NCI-H2227 (cell line): ENCODE measurements around the gene MAN1C1.
"Not testable (repeated sequence)": the region's sequence is repeated elsewhere in the genome, so short reads cannot be mapped to it uniquely, and the experiment has no call there.

Experiments used
- DNase-seq: peaks from one replicate; lab custom pipeline; 2025; ENCODE audit not compliant: unreplicated experiment; lab: John Stamatoyannopoulos, UW

The MAN1C1 gene

DNA sequence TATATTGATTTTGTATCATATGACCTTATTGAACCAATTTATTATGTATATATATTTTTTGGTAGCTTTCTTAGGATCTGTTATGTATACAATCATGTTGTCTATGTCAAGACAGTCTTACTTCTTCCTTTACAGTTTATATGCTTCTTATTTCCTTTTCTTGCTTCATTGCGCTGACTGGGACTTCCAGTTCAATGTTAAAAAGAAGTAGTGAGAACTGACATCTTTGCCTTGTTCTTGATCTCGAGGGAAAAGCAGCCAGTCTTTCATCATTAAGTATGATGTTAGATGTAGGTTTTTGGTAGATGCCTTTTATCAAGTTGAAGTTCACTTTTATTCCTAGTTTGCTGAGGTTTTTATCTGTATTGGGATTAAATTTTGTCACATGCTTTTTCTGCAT is 17.5 kb downstream of the MAN1C1 start:
- DNase-seq: no peak

DNA sequence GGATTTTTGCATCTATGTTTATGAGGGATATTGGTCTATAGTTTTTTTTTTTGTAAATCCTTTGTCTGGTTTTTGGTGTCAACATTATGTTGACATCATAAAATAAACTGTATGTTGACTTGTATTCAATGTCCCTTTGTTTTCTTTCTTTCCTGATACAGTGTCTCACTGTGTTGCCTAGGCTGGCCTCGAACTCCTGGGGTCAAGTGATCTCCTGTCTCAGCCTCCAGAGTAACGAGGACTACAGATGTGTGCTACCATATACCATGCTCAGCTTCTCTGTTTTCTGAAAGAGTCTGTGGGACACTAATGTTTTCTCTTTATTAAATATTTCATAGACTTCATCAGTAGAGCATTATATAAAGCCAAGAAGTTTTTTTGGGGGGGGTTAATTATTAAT is 18.3 kb downstream of the MAN1C1 start:
- no peak for DNase-seq

DNA sequence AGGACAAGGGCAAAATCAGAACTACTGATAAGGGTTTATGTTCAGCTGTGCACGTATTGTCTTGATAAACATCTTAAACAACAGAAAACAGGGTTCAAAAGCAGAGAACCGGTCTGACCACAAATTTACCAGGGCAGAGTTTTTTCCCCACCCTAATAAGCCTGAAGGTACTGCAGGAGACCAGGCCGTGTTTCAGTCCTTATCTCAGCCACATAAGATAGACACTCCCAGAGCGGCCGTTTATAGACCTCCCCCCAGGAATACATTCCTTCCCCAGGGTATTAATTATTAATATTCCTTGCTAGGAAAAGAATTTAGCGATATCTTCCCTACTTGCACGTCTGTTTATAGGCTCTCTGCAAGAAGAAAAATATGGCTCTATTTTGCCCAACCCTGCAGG is 19.6 kb downstream of the MAN1C1 start:
- DNase-seq: not testable (repeated sequence)

DNA sequence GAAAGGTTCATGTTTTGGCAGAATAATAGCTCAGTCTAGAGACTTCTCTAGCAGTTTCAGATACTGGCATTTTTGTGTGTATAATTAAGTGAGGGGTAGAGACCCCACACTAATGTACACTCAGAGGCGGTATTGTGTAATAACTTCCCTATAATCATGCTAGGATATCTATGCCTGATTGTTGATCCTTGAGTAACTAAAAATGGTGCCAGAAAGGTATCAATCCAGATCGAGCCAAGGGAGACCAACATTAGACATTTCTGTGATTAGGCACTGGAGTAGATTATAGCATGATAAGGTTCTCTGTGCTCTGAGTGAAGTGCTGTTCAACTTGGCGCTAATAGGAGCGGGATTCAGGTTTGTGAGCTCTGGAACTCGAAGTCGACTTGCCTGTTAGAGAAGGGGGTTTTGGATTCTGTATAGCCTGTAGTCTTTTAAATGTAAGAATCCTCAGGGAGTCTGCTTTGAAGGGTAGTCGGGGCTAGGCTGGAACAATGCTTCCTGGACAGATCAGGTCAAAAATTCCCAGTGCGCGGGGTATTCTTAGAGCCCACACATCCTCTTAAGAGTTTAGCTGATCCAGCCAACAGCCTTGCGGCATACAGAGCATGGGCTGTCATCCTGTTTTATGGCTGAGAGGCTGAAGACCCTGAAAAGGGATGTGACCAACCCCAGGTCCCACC is 24.2 kb downstream of the MAN1C1 start:
- no peak for DNase-seq

DNA sequence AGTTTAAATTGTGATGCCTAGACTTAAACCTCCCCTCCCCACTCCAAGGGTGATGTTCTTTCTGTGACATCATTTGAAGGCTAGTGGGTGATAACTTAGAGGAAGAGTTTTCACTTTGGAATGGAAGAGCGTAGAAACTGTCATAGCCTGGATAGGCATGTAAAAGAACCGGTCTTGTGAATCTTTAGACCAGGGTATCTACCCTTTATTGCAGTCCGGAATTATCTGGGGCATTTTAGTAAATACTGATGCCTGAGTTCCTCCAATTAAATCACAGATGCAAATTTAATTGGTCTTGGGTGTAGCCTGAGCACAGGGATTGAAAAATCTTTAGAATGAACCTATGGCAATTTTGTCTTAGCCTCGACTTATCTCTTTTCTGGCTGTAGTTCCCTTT is 24.7 kb downstream of the MAN1C1 start:
- DNase-seq: no peak

DNA sequence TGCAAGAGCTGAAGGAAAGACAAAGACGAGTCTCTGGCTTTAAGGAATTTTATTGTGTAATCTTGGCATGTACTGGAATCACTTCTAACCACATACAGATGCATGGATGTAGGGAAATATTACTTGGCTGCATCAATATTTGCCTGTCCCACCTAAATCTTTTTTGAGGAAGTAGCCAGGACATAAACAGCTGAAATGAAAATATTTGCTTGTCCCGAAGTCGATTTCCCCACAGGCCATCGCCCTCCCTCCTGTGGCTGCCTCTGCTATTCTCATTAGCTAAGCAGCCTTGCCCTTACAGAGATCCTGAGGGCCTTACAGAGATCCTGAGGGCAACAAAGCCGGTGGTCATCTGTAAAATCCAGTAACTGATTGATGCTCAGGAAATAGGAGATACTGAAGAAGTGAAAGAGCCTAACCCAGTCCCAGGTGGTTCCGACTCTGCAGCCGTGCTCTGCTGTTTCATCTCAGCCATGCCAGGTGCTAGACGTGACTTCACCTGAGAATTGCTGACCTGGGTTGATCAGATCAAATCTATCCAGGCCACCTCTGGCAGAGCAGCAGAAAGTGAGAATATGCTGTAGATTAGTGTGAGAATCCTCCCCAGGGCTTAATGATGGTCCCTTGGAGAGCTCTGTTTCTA is 25.5 kb downstream of the MAN1C1 start:
- no peak for DNase-seq

DNA sequence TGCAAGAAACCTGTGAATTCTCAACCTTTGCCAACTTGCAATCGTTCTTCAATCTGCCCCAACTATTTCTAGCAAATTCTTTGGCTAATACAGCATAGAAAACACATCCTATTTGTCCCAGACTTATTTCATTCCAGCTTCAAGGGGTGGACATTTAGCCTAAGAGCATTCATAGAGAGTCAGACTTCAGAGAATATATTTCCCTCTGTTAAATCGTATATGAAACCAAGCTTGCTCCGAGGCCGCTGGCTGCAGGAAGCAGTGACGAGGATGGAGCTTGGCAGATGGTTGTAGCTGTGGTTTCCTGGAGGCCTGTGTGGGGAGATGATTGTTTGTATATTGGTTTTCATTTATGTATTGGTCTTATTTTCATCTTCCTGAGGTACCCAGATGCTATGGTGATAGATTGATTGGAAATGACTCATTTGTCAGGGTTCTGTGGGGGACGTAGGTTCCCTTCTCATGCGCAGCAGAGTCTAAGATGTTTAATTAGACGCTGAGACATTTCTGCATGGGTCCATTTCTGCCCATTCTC is 26.1 kb downstream of the MAN1C1 start:
- no peak for DNase-seq

DNA sequence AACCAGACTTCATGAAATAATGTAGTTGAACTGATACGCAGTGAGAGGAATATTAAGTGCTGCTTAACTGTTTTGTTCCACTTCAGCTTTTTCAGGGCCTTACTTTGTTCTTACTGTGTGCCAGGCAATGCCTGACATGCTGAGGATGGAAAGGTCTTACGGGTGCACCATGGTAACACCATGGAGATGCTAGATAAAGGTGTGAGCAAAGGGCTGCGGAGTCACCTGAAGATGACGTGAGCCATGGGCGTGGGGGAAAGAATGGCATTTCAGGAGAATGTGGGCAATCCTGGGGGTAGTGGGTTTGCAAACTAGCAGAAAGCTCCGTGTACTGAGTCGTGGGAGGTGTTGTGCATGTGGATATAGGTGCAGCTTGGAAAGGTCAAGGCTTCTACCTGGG is 27.3 kb downstream of the MAN1C1 start:
- DNase-seq: no peak

DNA sequence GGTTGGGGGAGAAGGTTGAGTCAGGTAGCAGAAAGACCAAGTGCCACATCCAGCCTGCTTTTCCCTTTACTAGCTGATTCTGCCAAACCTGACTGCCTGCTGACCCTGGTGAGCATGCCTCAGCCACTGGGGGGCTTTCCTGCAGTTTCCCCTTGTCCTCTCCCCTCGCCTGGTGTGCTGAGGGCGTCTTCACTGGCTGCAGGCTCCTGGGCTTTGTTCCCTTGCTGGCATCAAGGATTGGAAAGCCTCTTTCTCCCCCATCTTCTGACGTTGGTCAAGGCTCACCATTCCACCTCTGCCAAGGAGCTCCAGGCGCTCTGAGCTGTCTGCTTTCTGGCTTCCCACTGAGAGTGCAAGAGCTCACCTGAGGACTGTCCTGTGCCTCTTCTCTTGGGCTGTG is 28.4 kb downstream of the MAN1C1 start:
- no peak for DNase-seq

DNA sequence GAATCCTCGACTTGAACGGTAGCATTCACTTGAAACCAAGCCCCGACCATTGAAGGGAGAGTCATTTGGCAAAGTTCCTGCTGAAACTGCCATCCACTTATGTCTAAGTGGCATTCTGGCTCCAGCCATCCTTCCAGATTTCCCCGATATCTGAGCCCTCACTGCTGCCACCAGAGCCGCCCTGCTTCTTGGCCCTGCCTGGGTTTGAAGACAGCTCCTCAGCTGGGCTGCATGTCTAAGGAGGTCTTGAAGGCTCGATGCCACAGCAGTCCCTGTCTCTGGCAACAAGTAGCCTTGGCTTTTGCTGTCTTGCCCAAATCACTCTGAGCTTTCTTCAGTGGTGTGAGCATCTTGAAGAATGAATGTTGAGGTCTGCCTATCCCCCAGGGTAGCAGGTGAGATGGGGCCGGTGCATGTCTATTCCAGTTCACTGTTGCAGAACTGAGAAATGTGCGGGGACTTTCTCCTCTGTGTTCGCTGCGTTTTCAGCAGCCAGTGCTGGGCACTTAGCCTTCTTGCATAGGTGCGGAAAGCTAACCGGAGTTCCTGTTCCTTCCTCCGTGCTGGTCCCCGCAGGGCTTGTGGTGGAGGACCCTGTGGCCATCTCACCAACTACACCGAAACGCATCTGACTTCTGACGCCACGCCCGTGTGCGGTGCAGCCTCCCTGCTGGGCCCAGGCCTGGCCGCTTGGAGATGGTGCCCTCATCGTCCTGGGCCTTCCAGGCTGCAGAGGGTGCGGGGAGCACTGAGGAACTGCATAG is 29.2 kb downstream of the MAN1C1 start:
- DNase-seq: no peak

DNA sequence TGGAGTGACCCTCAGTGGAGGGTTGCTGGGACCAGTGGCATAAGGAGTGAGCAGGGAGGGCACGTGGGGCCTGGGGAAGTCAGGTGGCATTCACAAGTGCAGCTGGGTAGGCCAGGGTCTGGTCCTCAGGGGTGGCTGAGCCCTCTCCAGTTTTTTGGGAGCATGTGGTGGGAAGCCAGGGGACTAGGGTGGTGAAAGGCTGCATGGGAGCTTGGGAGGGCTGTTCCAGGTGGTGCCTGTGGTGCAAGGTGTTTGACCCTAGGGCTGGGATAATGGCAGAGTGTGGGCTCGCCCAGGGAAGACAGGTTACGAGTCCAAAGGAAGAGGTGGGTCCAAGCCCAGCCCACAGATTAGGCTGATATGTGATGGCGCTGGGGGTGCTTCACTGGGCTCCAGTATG is 30.5 kb downstream of the MAN1C1 start:
- no peak for DNase-seq

DNA sequence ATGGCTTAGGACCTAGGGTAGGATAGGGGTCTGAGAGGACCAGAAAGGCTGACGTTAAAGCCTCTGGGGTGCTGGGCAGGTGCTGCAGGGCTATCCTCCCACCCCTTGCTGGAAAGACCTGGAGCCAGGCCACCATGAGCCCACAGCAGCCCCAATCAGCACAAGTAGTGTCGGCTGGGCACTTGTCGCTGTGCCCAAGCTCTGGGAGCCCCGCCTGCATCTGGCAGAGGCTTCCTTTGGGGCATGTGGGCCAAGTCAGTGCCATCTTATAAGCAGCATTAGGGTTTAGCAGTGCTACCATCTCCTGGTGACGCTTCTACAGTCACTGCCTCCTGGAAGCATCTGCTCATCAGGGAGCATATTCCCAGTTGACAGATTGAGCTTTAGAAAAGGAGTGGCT is 31.3 kb downstream of the MAN1C1 start:
- DNase-seq: no peak

DNA sequence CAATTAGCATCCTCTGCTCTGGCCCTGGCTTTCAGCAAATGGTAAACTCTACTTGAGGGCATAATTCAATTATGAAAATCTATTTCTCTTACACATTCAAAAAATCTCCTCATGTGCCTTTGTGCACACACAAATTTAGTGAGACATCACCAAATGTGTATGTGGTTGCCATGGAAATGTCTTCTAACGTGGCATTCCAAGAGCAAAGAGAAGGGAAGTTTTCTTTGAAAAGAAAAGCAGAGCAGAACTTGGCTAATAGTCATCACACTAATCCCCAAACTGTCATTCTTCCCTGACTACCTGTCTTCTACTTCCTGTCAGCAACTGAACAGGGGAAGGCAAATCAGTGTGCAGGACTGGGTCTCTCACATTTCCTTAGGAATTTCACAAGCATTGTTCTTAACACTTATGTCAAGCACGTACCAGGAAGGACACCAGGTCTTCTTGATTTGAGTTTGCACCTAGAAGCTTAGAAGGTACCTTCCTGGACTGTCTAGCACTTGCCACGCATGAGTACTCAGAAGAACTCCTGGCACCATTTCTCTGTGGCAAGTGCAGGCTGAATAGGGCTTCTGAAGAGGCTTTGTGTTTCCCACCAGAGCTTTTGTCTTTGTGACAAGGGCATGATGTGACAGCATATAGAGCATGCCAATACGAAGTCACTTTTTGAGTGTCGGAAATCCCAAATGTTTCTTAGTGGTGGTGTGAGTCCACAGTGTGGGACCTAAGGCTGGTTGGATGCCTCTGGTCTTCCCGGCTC is 32.3 kb downstream of the MAN1C1 start:
- DNase-seq: no peak

DNA sequence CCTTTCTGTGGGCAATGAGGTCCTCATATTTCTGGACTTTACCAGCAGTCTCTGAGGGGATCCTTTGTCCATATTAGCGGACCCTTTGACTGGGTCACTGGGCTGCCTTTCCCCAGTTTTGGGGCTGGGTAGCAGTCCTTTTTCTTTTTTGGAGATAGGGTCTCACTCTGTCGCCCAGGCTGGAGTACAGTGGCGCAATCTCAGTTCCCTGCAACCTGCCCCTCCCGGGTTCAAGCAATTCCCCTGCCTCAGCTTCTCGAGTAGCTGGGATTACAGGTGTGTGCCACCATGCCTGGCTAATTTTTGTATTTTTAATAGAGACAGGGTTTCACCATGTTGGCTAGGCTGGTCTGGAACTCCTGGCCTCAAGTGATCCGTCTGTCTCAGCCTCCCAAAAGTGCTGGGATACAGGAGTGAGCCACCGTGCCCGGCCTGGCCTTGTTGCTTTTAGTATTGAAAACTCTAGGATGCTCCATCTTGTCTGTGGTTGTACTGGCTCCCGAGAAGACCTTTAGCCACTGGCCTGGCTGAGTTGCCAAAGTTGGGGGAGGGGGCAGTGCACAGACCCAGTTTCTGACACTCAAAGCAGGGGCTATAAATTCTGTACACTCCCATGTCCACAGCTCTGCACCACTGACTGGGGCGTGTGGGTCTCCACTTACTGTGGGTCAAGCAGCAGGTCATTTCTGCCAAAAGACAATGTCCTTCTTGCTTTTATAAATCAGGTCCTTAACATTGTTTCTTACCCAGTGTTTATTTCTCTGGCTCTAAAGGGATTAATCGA is 33.1 kb downstream of the MAN1C1 start:
- no peak for DNase-seq

DNA sequence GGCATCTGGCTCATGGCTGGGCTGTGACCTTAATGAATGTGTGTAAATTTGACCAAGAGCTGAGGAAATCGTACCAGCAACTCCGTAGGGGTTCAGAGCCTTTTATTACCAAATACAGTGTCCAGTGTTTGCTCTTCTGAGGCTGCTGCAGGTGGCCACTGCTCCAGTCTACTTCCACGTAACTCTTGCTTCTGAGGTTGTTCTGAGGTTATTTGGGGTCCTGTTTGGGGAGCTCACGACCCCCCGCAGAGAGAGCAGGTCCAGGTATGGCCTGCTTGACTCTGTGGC is 33.6 kb downstream of the MAN1C1 start:
- DNase-seq: no peak

DNA sequence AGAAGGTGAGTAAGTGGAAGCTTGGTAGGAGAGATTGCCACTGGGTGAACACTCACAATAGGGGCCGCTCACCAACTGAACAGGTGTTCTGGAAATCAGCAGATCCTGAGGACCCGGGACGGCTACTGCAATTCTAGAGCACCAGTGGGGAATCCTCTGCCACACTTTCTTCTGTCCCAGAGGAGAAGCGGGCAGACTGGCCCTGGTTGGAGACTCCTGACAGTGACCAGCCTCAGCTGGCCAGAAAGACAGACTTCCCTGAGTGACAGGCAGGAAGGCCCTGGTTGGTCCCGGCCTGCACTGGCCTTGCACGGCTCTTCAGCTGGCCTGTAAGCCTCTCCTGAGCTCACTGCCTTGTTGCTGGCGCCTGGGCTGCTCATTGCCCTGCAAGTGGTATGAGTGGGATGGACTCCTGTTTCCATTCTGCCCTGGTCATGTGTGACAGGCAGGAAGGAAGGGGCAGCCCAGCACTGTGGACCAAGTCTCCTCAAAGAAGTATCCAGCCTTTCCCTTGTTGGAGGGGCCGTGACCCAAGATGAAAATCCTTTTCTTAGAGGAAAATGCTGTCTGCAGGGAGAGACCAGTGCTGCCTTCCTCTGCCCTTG is 34.5 kb downstream of the MAN1C1 start:
- DNase-seq: no peak

DNA sequence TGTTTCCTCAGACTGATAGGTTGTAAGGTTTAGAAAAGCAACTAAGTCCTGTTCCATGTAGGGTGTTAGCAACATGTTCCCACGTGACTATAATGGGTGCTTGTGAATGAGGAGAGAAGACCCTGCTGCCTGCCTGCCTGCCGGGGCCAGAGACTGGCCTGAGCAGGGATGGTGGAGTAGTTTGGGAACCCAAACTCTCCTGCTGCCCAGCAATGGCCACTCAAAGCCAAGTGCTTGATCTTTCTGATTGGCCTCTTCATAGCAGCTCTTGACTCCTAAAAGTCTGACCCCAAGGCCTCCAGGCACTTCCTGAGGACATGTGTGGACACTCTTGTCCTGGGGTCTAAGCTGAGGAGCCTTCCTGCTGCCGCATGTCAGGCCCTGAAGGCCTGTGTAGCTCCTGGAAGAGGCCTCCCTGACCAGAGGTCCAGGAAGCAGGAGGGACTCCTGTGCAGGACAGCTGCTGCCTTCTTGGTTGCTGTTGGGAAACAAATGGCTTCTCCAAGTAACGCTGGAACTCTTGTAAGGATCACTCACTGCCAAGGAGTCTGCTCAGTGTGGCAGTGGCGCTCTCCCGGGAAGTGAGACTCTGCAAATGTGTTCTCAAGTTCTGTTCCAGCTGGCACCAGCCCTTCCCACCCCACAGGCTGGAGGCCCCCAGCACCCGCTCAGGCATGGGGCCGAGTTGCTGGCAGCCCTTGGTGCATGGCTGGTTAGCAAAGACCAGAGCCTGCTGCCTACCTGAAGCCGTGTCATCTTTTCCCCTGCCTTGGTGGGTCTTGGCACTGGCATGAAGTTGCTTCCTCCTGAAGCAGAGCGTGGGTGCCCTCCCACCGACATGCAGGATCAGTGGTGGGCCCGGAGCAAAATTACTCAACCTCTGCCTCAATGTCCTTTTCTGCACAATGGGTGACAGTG is 35.5 kb downstream of the MAN1C1 start:
- no peak for DNase-seq

DNA sequence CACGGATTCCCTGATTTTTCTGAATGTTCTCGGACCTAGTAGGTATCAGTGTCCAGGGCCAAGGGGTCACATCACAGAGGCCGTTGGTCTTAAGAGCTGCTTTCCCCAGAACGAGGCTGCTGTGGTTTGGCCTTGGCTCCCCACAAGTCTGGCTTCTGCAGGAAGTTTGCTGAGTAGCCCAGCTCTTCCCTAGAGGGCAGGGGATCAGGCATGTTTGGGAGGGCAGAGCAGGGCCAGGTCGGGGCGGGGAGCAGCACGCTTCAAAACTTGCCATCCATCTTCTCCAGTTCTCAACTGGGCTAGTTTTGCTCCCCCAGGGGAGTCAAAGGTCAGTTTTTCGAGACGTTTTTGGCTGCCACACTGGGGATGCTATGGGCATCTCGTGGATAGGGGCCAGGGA is 37.0 kb downstream of the MAN1C1 start:
- DNase-seq: no peak

DNA sequence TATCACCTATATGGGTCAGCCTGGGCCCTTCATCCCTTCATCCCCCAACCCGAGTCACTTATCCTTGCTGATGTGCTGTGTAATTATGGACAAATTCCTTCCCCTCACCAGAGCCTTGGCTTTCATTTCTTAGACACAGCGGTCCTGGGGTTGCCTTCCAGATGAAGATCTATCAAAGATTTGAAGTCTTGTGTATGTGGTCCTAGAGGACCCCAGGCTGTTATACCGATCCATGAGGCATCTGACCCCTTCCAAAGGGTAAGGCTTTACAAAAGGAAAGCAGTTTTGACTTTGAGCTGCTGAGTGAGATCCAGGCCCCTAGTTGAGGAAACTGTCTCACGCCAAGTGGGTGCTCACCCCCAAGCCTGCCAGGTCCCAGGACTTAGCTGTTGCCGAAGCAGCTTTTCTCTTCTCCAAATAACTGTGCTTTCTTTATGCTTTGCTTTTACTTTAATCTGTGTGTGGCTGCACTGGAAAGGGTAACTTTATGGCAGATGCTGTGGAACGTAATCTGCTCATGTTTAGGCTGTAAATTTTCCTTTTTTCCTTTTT is 37.6 kb downstream of the MAN1C1 start:
- no peak for DNase-seq
